H1 (cell line): ENCODE measurements around the gene MBTPS1. TPM values are rescaled to one million over a fixed set of nuclear protein-coding genes. Genes with fewer than 3 reads are reported as not detected.

ENCODE experiments used
- CTCF ChIA-PET: fragments of 300-600 bp; sonication (Branson Sonifier 250); formaldehyde crosslinking; loops from one replicate; lab custom pipeline; 2021; ENCODE audit not compliant: partially characterized antibody; lab: Charles Lee
- POLR2A ChIA-PET: fragments of 300-600 bp; sonication (Branson Sonifier 250); formaldehyde crosslinking; loops from one replicate; lab custom pipeline; 2021; ENCODE audit warnings: inconsistent platforms; ENCODE audit not compliant: partially characterized antibody; lab: Charles Lee
- DNase-seq, 2 experiments: peaks; one replicate each; pipeline versions ENCODE4 v3.0.0 to v3.0.0-alpha.2; 2010 to 2022; ENCODE audit warnings: low spot score in 2 of 2, low read depth in 1 of 2, mixed read lengths in 1 of 2
- FAIRE-seq: peaks from 2 replicates; lab custom pipeline; 2011; peaks lifted over from hg19 to GRCh38; lab: Jason Lieb, UNC
- H2AFZ ChIP-seq: 2 replicates; pipeline ENCODE4 v1.8.1; 2012; ENCODE audit warnings: low read length, inconsistent platforms
- H2AK5ac ChIP-seq: 2 replicates; pipeline ENCODE4 v1.6.1; 2013; ENCODE audit warnings: low read depth, low read length
- H2BK120ac ChIP-seq: replicated peaks from 2 replicates; pipeline ENCODE3; 2013; ENCODE audit warnings: low read depth, low read length, inconsistent platforms
- H2BK12ac ChIP-seq: 2 replicates; pipeline ENCODE4 v1.6.1; 2013; ENCODE audit warnings: low read depth, low read length
- H2BK15ac ChIP-seq: 2 replicates; pipeline ENCODE4 v1.6.1; 2013; ENCODE audit warnings: low read length
- H2BK20ac ChIP-seq: 2 replicates; pipeline ENCODE4 v1.6.1; 2013; ENCODE audit warnings: low read length
- H2BK5ac ChIP-seq: 2 replicates; pipeline ENCODE4 v1.6.1; 2013; ENCODE audit warnings: low read depth, low read length
- H3K14ac ChIP-seq: 2 replicates; pipeline ENCODE4 v1.6.1; 2013; ENCODE audit warnings: inconsistent platforms; ENCODE audit not compliant: insufficient read length
- H3K18ac ChIP-seq: 2 replicates; pipeline ENCODE4 v1.6.1; 2013; ENCODE audit warnings: low read length; ENCODE audit errors: extremely low read depth
- H3K23ac ChIP-seq: 2 replicates; pipeline ENCODE4 v1.6.1; 2013; ENCODE audit warnings: inconsistent platforms; ENCODE audit not compliant: insufficient read length
- H3K23me2 ChIP-seq: 2 replicates; pipeline ENCODE4 v1.6.1; 2013; ENCODE audit warnings: low read depth, low read length
- H3K27ac ChIP-seq: 2 replicates; pipeline ENCODE4 v1.6.1; 2011; ENCODE audit warnings: low read depth, low read length, inconsistent platforms
- H3K27me3 ChIP-seq, 4 experiments: replicated peaks in 1 of 4; 1 replicate in 1 of 4; 2 replicates in 3 of 4; pipeline versions ENCODE4 v1.6.1 to v1.8.1; 2011 to 2013; ENCODE audit warnings: low read length in 3 of 4, mild to moderate bottlenecking in 3 of 4, inconsistent platforms in 2 of 4, mixed read lengths in 2 of 4, moderate library complexity in 1 of 4; ENCODE audit not compliant: control insufficient read depth in 3 of 4, insufficient read depth in 3 of 4; ENCODE audit errors: extremely low read depth in 1 of 4
- H3K36me3 ChIP-seq, 4 experiments: 2 replicates each; pipeline versions ENCODE4 v1.6.1 to v1.8.1; 2011 to 2013; ENCODE audit warnings: mild to moderate bottlenecking in 4 of 4, low read length in 3 of 4, moderate library complexity in 2 of 4, control low read depth in 1 of 4, inconsistent platforms in 1 of 4; ENCODE audit not compliant: insufficient read depth in 4 of 4, control insufficient read depth in 2 of 4
- H3K4ac ChIP-seq: replicated peaks from 2 replicates; pipeline ENCODE3; 2013; ENCODE audit warnings: low read length, low read depth, mixed read lengths, inconsistent platforms; ENCODE audit not compliant: insufficient read length
- H3K4me1 ChIP-seq, 4 experiments: replicated peaks in 1 of 4; 1 replicate in 1 of 4; 2 replicates in 3 of 4; pipeline versions ENCODE4 v1.6.1 to v1.8.1; 2011 to 2013; ENCODE audit warnings: low read length in 3 of 4, inconsistent platforms in 2 of 4, mixed read lengths in 1 of 4; ENCODE audit not compliant: insufficient read depth in 4 of 4, control insufficient read depth in 3 of 4
- H3K4me2 ChIP-seq, 2 experiments: 2 replicates each; pipeline versions ENCODE4 v1.6.1 to v1.8.1; 2011 to 2013; ENCODE audit warnings: low read depth in 2 of 2, low read length in 2 of 2, control low read depth in 1 of 2, inconsistent platforms in 1 of 2, mild to moderate bottlenecking in 1 of 2; ENCODE audit not compliant: insufficient read depth in 1 of 2
- H3K4me3 ChIP-seq, 4 experiments: fragments of 200-600, 300-600 bp in 1 of 4; sonication (generic), shearing (Covaris generic), sonication (Bioruptor Twin) in 1 of 4; 2 replicates each; pipeline versions ENCODE4 v1.5.1 to v1.8.1; 2011 to 2016; ENCODE audit warnings: low read length in 4 of 4, low read depth in 3 of 4, control low read depth in 2 of 4, inconsistent platforms in 2 of 4, mild to moderate bottlenecking in 2 of 4, mixed read lengths in 1 of 4, moderate library complexity in 1 of 4; ENCODE audit not compliant: insufficient read depth in 2 of 4; ENCODE audit errors: extremely low read depth in 1 of 4
- H3K56ac ChIP-seq: replicated peaks from 2 replicates; pipeline ENCODE3; 2013; ENCODE audit warnings: low read depth, mild to moderate bottlenecking, mixed read lengths, low read length, inconsistent platforms; ENCODE audit not compliant: insufficient read length
- H3K79me1 ChIP-seq: 2 replicates; pipeline ENCODE4 v1.6.1; 2013; ENCODE audit warnings: low read depth, low read length, control low read depth
- H3K79me2 ChIP-seq, 2 experiments: 2 replicates each; pipeline versions ENCODE4 v1.6.1 to v1.8.1; 2012 to 2013; ENCODE audit warnings: low read length in 2 of 2, mild to moderate bottlenecking in 2 of 2, inconsistent platforms in 1 of 2; ENCODE audit not compliant: insufficient read depth in 2 of 2, control insufficient read depth in 1 of 2
- H3K9ac ChIP-seq, 4 experiments: replicated peaks in 1 of 4; 1 replicate in 1 of 4; 2 replicates in 3 of 4; pipeline versions ENCODE4 v1.6.1 to v1.8.1; 2011 to 2013; ENCODE audit warnings: low read depth in 3 of 4, low read length in 3 of 4, control low read depth in 2 of 4, mild to moderate bottlenecking in 2 of 4, moderate library complexity in 2 of 4, inconsistent platforms in 1 of 4; ENCODE audit errors: extremely low read depth in 1 of 4
- H3K9me3 ChIP-seq, 2 experiments: 2 replicates each; pipeline versions ENCODE4 v1.6.1 to v1.8.1; 2012 to 2013; ENCODE audit warnings: mild to moderate bottlenecking in 2 of 2, moderate library complexity in 2 of 2, control low read depth in 1 of 2, inconsistent platforms in 1 of 2, low read depth in 1 of 2, low read length in 1 of 2, mixed read lengths in 1 of 2; ENCODE audit not compliant: insufficient read depth in 2 of 2
- H4K20me1 ChIP-seq, 2 experiments: replicated peaks in 1 of 2; 2 replicates each; pipeline versions ENCODE3 to v1.8.1; 2011 to 2013; ENCODE audit warnings: inconsistent platforms in 2 of 2, low read length in 2 of 2, mild to moderate bottlenecking in 1 of 2; ENCODE audit not compliant: insufficient read depth in 2 of 2, control insufficient read depth in 1 of 2
- H4K5ac ChIP-seq: 2 replicates; pipeline ENCODE4 v1.6.1; 2013; ENCODE audit warnings: low read length, low read depth, mixed read lengths, inconsistent platforms; ENCODE audit not compliant: insufficient read length
- H4K8ac ChIP-seq: 2 replicates; pipeline ENCODE4 v1.8.0; 2013; ENCODE audit warnings: mild to moderate bottlenecking, moderate library complexity, low read length, inconsistent platforms; ENCODE audit not compliant: insufficient read depth; ENCODE audit errors: extremely low read depth
- H4K91ac ChIP-seq: replicated peaks from 2 replicates; pipeline ENCODE3; 2013; ENCODE audit warnings: low read length, mixed read lengths, inconsistent platforms; ENCODE audit not compliant: insufficient read length
- ATF2 ChIP-seq: IDR thresholded peaks from 2 replicates; pipeline ENCODE4 v1.6.1; 2012; ENCODE audit warnings: low read length, inconsistent platforms
- WGBS, 2 experiments: shearing (Covaris generic) in 1 of 2; methylation state at CpG; one replicate each; pipeline versions ENCODE4 v1.1.6 to v1.1.7; 2013 to 2015; ENCODE audit warnings: low lambda C conversion rate in 2 of 2, mixed read lengths in 2 of 2, inconsistent platforms in 1 of 2, low coverage in 1 of 2, missing lambda C conversion rate in 1 of 2; ENCODE audit not compliant: insufficient replicate concordance in 2 of 2, insufficient coverage in 1 of 2, insufficient read length in 1 of 2; ENCODE audit errors: extremely low coverage in 1 of 2, missing lambda C conversion rate in 1 of 2; 5-methylcytosine and 5-hydroxymethylcytosine counted together
- polyA plus RNA-seq, 7 experiments: library from polyadenylated mRNA; depleted of rRNA in 3 of 7; stranded (reverse) in 5 of 7; unstranded in 2 of 7; fragments of >200 nt in 5 of 7; fragments of 200-250 nt in 2 of 7; gene quantifications; 1 replicate in 5 of 7; 2 replicates in 1 of 7; 4 replicates in 1 of 7; pipeline versions ENCODE4 v1.2.1 to v1.2.3, GENCODE V29; 2011 to 2013; ENCODE audit warnings: missing spikeins in 2 of 7, mixed read lengths in 2 of 7
- total RNA-seq: library from RNA; stranded (reverse); fragmentation: NEBNext Ultra II Directional; extraction: Animal tissue kit (Norgen Biotek cat#: 25700); gene quantifications from 2 replicates; pipeline ENCODE4 v1.2.1, GENCODE V29; 2021

Gene MBTPS1
- total and polyA plus RNA-seq, 2 of the 8 experiments (the other 6 are each of a cell fraction or from before 2014, with no cell fraction given), result 30.6 to 53.3 TPM

- Histone ChIP-seq H3K9me3 (no peaks in the 10 kb centered on the region), H2AK5ac (no peak overlapping the region), H3K4me1 (no peaks in the 10 kb centered on the region), H3K27ac (no peak overlapping the region), H4K5ac (no peak overlapping the region), H2AFZ (no peak overlapping the region), H3K23ac (no peak overlapping the region), H2BK5ac (no peak overlapping the region), H3K4me2 (no peak overlapping the region), H3K36me3 (no peaks in the 10 kb centered on the region), H3K4ac (no peak overlapping the region), H3K18ac (no peak overlapping the region), H4K91ac (no peak overlapping the region), H4K20me1 (no peaks in the 10 kb centered on the region), H3K9ac (no peak overlapping the region), H3K4me3 (no peak overlapping the region), H2BK120ac (no peak overlapping the region), H3K79me2 (no peaks in the 10 kb centered on the region), H3K14ac (no peak overlapping the region), H3K27me3 (no peaks in the 10 kb centered on the region; a peak in 1 of 7 replicates), H3K56ac (no peak overlapping the region), H2BK12ac (no peak overlapping the region), H2BK20ac (no peak overlapping the region), H4K8ac (no peak overlapping the region), H2BK15ac (no peak overlapping the region), H3K79me1 (no peaks in the 10 kb centered on the region), H3K23me2 (no peaks in the 10 kb centered on the region)
- CTCF ChIA-PET, result interaction anchor here (1.2 to 1.4 kb wide), 2 partner anchors 15 to 53 kb away, joined by 3 to 7 read pairs; no protein-coding TSS in a partner anchor
- WGBS, 2 experiments, result 91% methylated on average over 6 of the region's 6 CpGs; no CpG with 5 or more reads in 1 of the 2 experiments
- FAIRE-seq (no peak), DNase-seq (no peak)
- POLR2A ChIA-PET, result interaction anchor here (0.6 to 1.1 kb wide), 2 partner anchors 11 to 23 kb away, joined by 3 to 4 read pairs; no protein-coding TSS in a partner anchor
- TF ChIP-seq ATF2, result no peak
These were observed 107.5 kb downstream of the MBTPS1 start for GRCh38 chr16:84009282-84009681.
